ENCODE results near the gene GOPC.
"Not testable (repeated sequence)": the region's sequence is repeated elsewhere in the genome, so short reads cannot be mapped to it uniquely, and the experiment has no call there.

Gene GOPC

DNA sequence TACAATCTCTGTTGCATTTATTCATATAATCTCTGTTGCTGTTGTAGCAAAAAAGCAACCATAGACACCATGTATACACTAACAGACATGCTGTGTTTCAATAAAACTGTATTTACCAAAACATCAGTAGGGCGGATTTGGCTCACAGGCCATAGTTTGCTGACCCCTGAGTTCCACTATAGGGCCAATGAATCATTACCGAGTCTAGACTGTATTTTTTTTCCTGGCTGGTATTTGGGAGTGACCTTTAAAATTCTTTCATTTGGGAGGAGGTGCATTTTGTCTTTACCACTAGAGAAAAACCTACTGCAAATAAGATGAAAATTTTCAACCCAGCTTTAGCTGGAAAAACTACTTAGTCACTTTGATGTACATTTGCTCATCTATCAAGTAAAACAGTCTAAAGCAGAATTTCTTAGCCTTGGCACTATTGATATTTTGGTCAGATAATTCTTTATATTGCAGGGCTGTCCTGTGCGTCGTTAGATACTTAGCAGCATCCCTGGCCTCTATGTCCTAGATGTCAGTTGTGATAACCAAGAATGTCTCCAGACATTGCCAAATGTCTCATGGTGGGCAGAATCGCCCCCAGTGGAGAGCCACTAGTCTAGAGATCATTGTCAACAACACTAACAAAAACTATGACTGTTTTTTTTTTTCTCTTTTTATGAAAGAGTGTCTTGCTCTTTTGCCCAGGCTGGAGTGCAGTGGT, 80.4 kb downstream of the GOPC start:
- H3K27ac ChIP-seq (ENCODE audit: poor library complexity, severe bottlenecking), result no peak overlapping the region
- H3K4me1 ChIP-seq (ENCODE audit: insufficient read depth, poor library complexity, severe bottlenecking), result no peaks in the 10 kb centered on the region
- DNase-seq (ENCODE audit: low spot score), result no peak
- H3K9me3 ChIP-seq (ENCODE audit: severe bottlenecking), result no peaks in the 10 kb centered on the region
- ATAC-seq (ENCODE audit: low read depth), result no peak
- peaks cover 98% of the 10 kb centered on the region for H3K36me3 ChIP-seq (ENCODE audit: low read depth)
- H3K4me3 ChIP-seq (ENCODE audit: severe bottlenecking), result no peak overlapping the region
- TF ChIP-seq, protein P1, sequence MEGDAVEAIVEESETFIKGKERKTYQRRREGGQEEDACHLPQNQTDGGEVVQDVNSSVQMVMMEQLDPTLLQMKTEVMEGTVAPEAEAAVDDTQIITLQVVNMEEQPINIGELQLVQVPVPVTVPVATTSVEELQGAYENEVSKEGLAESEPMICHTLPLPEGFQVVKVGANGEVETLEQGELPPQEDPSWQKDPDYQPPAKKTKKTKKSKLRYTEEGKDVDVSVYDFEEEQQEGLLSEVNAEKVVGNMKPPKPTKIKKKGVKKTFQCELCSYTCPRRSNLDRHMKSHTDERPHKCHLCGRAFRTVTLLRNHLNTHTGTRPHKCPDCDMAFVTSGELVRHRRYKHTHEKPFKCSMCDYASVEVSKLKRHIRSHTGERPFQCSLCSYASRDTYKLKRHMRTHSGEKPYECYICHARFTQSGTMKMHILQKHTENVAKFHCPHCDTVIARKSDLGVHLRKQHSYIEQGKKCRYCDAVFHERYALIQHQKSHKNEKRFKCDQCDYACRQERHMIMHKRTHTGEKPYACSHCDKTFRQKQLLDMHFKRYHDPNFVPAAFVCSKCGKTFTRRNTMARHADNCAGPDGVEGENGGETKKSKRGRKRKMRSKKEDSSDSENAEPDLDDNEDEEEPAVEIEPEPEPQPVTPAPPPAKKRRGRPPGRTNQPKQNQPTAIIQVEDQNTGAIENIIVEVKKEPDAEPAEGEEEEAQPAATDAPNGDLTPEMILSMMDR (IDR thresholded peaks at IDR 0.05; ENCODE audit: poor library complexity, severe bottlenecking), result no peak
- H3K27me3 ChIP-seq (ENCODE audit: insufficient read depth, poor library complexity, severe bottlenecking), result no peaks in the 10 kb centered on the region

DNA sequence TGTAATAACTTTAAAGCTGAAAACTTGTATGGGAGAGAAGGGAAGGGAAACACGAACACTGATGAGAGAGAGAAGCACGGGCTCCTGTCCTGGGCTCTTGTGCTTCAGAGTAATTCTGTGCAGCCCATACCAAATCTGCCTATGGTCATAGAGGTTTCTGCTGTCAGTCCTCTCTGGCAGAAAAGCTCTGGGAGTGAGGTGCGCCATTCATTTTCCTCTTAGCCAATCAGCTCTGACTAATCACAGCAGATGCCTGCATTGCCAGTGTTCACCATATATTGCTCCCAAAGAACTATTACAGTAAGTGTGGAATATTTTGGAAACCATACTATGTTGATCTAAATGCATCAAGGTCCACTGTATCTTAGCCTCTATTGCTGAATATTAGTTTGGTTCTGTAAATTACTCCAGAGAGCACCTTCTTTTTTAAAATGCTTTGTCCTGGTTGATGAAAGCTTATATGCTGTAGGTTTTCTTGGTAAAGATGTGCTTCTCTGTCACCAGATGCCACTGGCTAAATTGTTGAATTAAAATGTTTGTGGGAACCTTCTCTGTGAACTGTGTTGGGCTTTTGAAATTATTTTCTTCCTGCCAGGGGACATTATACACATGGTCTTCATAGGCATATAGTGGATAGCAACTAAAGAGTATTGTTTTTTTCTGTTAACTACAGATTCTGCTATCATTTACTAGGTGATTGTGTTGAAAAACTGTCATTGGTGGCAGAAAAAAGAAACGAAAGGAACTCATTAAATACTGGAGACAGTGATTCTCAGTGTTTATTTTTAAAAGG, 81.5 kb downstream of the GOPC start:
- H3K4me1 ChIP-seq (ENCODE audit: insufficient read depth, poor library complexity, severe bottlenecking), result no peaks in the 10 kb centered on the region
- H3K4me3 ChIP-seq (ENCODE audit: severe bottlenecking), result no peak overlapping the region
- TF ChIP-seq, protein P1 (IDR thresholded peaks at IDR 0.05; ENCODE audit: poor library complexity, severe bottlenecking), result no peak
- ATAC-seq (ENCODE audit: low read depth) (no peak), DNase-seq (ENCODE audit: low spot score) (no peak)
- no peaks in the 10 kb centered on the region for H3K27me3 ChIP-seq (ENCODE audit: insufficient read depth, poor library complexity, severe bottlenecking)
- no peaks in the 10 kb centered on the region for H3K9me3 ChIP-seq (ENCODE audit: severe bottlenecking)
- no peak overlapping the region for H3K27ac ChIP-seq (ENCODE audit: poor library complexity, severe bottlenecking)
- H3K36me3 ChIP-seq (ENCODE audit: low read depth), result peaks cover 95% of the 10 kb centered on the region

DNA sequence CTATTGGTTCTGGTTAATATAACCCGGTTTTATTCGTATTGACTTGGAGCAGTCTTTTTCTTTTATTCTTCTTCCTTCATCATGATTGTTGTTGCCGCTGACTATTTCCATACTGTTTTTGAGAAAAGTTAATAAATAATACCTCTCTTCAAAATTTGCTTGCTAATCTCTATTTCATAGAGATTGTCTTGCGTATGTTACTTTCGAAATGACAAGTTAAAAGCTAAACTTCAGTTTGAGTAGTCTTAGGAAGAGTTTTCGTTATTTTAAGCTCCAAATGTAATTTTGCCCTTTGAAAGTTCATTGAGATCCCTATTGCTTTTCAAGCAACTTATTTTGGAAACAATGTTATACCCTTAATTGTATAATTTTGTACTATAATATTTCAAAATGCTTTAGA, 83.4 kb downstream of the GOPC start:
- no peaks in the 10 kb centered on the region for H3K4me1 ChIP-seq (ENCODE audit: insufficient read depth, poor library complexity, severe bottlenecking)
- peaks cover 94% of the 10 kb centered on the region for H3K36me3 ChIP-seq (ENCODE audit: low read depth)
- no peaks in the 10 kb centered on the region for H3K9me3 ChIP-seq (ENCODE audit: severe bottlenecking)
- H3K27ac ChIP-seq (ENCODE audit: poor library complexity, severe bottlenecking), result no peak overlapping the region
- TF ChIP-seq, protein P1 (IDR thresholded peaks at IDR 0.05; ENCODE audit: poor library complexity, severe bottlenecking), result no peak
- H3K27me3 ChIP-seq (ENCODE audit: insufficient read depth, poor library complexity, severe bottlenecking), result no peaks in the 10 kb centered on the region
- ATAC-seq (ENCODE audit: low read depth), result no peak
- no peak for DNase-seq (ENCODE audit: low spot score)
- no peak overlapping the region for H3K4me3 ChIP-seq (ENCODE audit: severe bottlenecking)

DNA sequence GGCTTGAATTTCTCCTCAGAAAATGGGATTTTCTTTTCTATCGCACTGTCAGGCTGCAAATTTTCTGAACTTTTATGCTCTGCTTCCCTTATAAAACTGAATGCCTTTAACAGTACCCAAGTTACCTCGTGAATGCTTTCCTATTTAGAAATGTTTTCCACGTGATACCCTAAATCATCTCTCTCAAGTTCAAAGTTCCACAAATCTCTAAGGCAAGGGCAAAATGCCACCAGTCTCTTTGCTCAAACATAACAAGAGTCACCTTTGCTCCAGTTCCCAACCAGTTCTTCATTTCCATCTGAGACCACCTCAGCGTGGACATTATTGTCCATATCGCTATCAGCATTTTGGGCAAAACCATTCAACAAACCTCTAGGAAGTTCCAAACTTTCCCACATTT, 84.3 kb downstream of the GOPC start:
- not testable (repeated sequence) for DNase-seq (ENCODE audit: low spot score); H3K27me3 ChIP-seq (ENCODE audit: insufficient read depth, poor library complexity, severe bottlenecking); H3K4me3 ChIP-seq (ENCODE audit: severe bottlenecking); H3K4me1 ChIP-seq (ENCODE audit: insufficient read depth, poor library complexity, severe bottlenecking); H3K27ac ChIP-seq (ENCODE audit: poor library complexity, severe bottlenecking); ATAC-seq (ENCODE audit: low read depth); H3K9me3 ChIP-seq (ENCODE audit: severe bottlenecking)
- peaks cover 90% of the 10 kb centered on the region for H3K36me3 ChIP-seq (ENCODE audit: low read depth)

DNA sequence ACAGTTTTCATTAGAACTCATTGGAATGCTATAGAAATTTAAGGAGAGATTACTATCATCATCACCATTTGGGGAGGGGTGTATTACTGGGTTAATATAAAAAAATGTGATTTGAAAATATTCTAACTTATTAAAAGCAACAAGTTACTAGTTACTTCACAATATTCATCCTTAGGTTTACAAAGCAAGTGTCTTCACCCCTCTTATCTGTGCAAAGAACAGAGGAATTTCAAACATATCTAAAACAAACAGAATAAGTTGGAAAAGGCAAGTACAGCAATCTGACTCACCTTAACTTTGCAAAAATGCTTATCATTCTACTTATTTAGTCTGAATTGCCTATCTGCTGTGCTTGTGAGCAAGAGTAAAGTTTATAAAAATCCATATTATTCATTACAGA, 87.0 kb downstream of the GOPC start:
- H3K36me3 ChIP-seq (ENCODE audit: low read depth), result peaks cover 87% of the 10 kb centered on the region
- H3K4me3 ChIP-seq (ENCODE audit: severe bottlenecking), result no peak overlapping the region
- no peaks in the 10 kb centered on the region for H3K9me3 ChIP-seq (ENCODE audit: severe bottlenecking)
- H3K27ac ChIP-seq (ENCODE audit: poor library complexity, severe bottlenecking), result no peak overlapping the region
- ATAC-seq (ENCODE audit: low read depth), result peak; percentile 38; the same call in 1 of the 3 replicates
- no peak for DNase-seq (ENCODE audit: low spot score)
- TF ChIP-seq, protein P1 (IDR thresholded peaks at IDR 0.05; ENCODE audit: poor library complexity, severe bottlenecking), result no peak
- H3K4me1 ChIP-seq (ENCODE audit: insufficient read depth, poor library complexity, severe bottlenecking), result peaks cover 5% of the 10 kb centered on the region
- no peaks in the 10 kb centered on the region for H3K27me3 ChIP-seq (ENCODE audit: insufficient read depth, poor library complexity, severe bottlenecking)

Data from RWPE2 (cell line).